Measurements from ENCODE around the gene AP3B1.
"Not testable (repeated sequence)": the region's sequence is repeated elsewhere in the genome, so short reads cannot be mapped to it uniquely, and the experiment has no call there.

Gene AP3B1

GRCh38 chr5:78245136-78245535, 49.4 kb downstream of the AP3B1 start:
- DNase-seq (ENCODE audit: low read depth in 3 of 3) = no peak

GRCh38 chr5:78243639-78244038, 50.9 kb downstream of the AP3B1 start:
- no peak for DNase-seq (ENCODE audit: low read depth in 3 of 3)

GRCh38 chr5:78243091-78243490, 51.4 kb downstream of the AP3B1 start:
- no peak for DNase-seq (ENCODE audit: low read depth in 3 of 3)

GRCh38 chr5:78242001-78242400, 52.5 kb downstream of the AP3B1 start:
- DNase-seq (ENCODE audit: low read depth in 3 of 3) = no peak

- DNase-seq (ENCODE audit: low read depth in 3 of 3) = no peak
Observed at GRCh38 chr5:78237911-78238310, 56.6 kb downstream of the AP3B1 start.

- no peak for DNase-seq (ENCODE audit: low read depth in 3 of 3)
Observed at GRCh38 chr5:78236046-78236445, 58.5 kb downstream of the AP3B1 start.

GRCh38 chr5:78235289-78235688, 59.2 kb downstream of the AP3B1 start:
- DNase-seq (ENCODE audit: low read depth in 3 of 3) = no peak

GRCh38 chr5:78234804-78235203, 59.7 kb downstream of the AP3B1 start:
- no peak for DNase-seq (ENCODE audit: low read depth in 3 of 3)

GRCh38 chr5:78232163-78232562, 62.3 kb downstream of the AP3B1 start:
- DNase-seq (ENCODE audit: low read depth in 3 of 3) = no peak

- no peak for DNase-seq (ENCODE audit: low read depth in 3 of 3)
Observed at GRCh38 chr5:78224358-78224757, 70.1 kb downstream of the AP3B1 start.

- DNase-seq (ENCODE audit: low read depth in 3 of 3) = no peak
Observed at GRCh38 chr5:78221964-78222451, 72.5 kb downstream of the AP3B1 start.

- no peak for DNase-seq (ENCODE audit: low read depth in 3 of 3)
Observed at GRCh38 chr5:78221467-78221866, 73.0 kb downstream of the AP3B1 start.

- DNase-seq (ENCODE audit: low read depth in 3 of 3) = no peak
Observed at GRCh38 chr5:78215972-78216371, 78.5 kb downstream of the AP3B1 start.

GRCh38 chr5:78215565-78215964, 78.9 kb downstream of the AP3B1 start:
- no peak for DNase-seq (ENCODE audit: low read depth in 3 of 3)

GRCh38 chr5:78213799-78214198, 80.7 kb downstream of the AP3B1 start:
- no peak for DNase-seq (ENCODE audit: low read depth in 3 of 3)

- DNase-seq (ENCODE audit: low read depth in 3 of 3) = no peak
Observed at GRCh38 chr5:78211052-78211451, 83.4 kb downstream of the AP3B1 start.

GRCh38 chr5:78204241-78204640, 90.3 kb downstream of the AP3B1 start:
- DNase-seq (ENCODE audit: low read depth in 3 of 3) = no peak

GRCh38 chr5:78203815-78204214, 90.7 kb downstream of the AP3B1 start:
- no peak for DNase-seq (ENCODE audit: low read depth in 3 of 3)

GRCh38 chr5:78190402-78190801, 104.1 kb downstream of the AP3B1 start:
- DNase-seq (ENCODE audit: low read depth in 3 of 3) = no peak

GRCh38 chr5:78188681-78189080, 105.8 kb downstream of the AP3B1 start:
- DNase-seq (ENCODE audit: low read depth in 3 of 3) = not testable (repeated sequence)

- no peak for DNase-seq (ENCODE audit: low read depth in 3 of 3)
Observed at GRCh38 chr5:78187172-78187571, 107.3 kb downstream of the AP3B1 start.

- no peak for DNase-seq (ENCODE audit: low read depth in 3 of 3)
Observed at GRCh38 chr5:78182838-78183237, 111.7 kb downstream of the AP3B1 start.

GRCh38 chr5:78178356-78178755, 116.1 kb downstream of the AP3B1 start:
- DNase-seq (ENCODE audit: low read depth in 3 of 3) = no peak

GRCh38 chr5:78170335-78170734, 124.2 kb downstream of the AP3B1 start:
- DNase-seq (ENCODE audit: low read depth in 3 of 3) = not testable (repeated sequence)

All from stimulated activated CD4-positive, alpha-beta T cell treated with anti-CD3 and anti-CD28 coated beads, TNF-alpha, amount 100 ng/mL, for 48 hours (primary cell).